BLaER1 (cell line): ENCODE data around the gene CPSF4L.

ENCODE experiments used
- H3K27ac ChIP-seq: shearing (Covaris generic); formaldehyde crosslinking; 2 replicates; pipeline ENCODE4 v1.8.1; 2022
- H3K27me3 ChIP-seq: shearing (Covaris generic); formaldehyde crosslinking; 2 replicates; pipeline ENCODE4 v1.8.1; 2022
- H3K36me3 ChIP-seq: shearing (Covaris generic); formaldehyde crosslinking; 2 replicates; pipeline ENCODE4 v1.8.1; 2022
- H3K4me1 ChIP-seq: shearing (Covaris generic); formaldehyde crosslinking; 2 replicates; pipeline ENCODE4 v1.8.1; 2022
- H3K4me2 ChIP-seq: shearing (Covaris generic); formaldehyde crosslinking; 2 replicates; pipeline ENCODE4 v1.8.1; 2022
- H3K4me3 ChIP-seq: shearing (Covaris generic); formaldehyde crosslinking; 2 replicates; pipeline ENCODE4 v1.8.1; 2022
- H3K9ac ChIP-seq: shearing (Covaris generic); formaldehyde crosslinking; 2 replicates; pipeline ENCODE4 v1.8.1; 2022
- H3K9me3 ChIP-seq: shearing (Covaris generic); formaldehyde crosslinking; 2 replicates; pipeline ENCODE4 v1.8.1; 2022
- H4K20me1 ChIP-seq: shearing (Covaris generic); formaldehyde crosslinking; 2 replicates; pipeline ENCODE4 v1.8.1; 2022
- Cebpa-rat ChIP-seq: shearing (Covaris generic); IDR thresholded peaks from 2 replicates; pipeline ENCODE4 v1.8.1; 2022

Gene CPSF4L

DNA sequence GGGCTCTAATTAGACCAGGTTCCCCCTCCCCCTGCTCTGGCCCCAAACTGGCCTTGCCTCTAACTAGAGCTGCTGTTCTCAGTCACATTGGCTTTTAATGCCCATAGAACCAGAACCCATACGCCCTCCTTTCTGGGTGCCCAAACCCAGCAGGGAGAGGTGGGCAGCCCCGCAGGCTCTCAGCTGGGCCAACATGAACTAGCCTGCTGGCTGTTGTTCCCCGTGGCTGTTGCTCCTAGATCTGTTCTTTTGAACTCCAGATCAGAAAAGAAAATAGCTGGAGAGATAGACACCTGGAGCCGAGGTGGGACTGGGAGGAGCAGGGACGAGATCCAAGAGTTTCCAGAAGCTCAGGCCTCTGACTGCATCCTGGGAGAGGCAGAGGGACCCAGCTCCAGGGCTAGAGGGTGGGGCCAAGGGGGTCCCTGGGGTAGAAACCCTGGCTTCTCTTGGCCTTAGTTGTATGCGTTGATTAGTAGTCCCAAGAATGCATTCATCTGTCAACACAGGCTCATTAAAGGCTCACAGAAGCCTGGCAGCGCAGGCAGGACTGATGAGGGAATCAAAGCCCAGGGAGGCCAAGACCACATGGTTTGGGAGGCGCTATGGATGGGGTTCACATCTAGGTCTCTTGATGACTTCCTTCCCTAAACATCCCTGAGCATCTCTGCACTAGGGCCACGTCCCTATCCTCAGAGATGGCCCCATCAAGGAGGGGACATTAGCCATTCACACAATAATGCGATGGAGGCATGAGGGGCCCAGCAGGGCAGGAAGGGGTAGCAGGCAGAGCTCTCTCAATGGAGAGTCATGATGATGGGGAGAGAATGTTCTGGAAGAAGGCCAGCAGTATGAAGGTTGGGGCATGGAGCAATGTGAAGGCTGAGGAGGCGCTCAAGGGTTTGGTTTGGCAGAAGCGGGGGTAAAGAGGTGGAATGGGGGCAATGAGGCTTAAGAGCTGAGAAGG is 1.3 kb upstream of the CPSF4L start:
- Histone ChIP-seq H3K4me2 (no peak overlapping the region), H3K36me3 (no peaks in the 10 kb centered on the region), H3K9me3 (no peaks in the 10 kb centered on the region), H3K4me3 (no peak overlapping the region), H3K27ac (no peak overlapping the region), H3K4me1 (no peaks in the 10 kb centered on the region), H4K20me1 (no peaks in the 10 kb centered on the region), H3K9ac (no peak overlapping the region), H3K27me3 (no peaks in the 10 kb centered on the region)
- TF ChIP-seq Cebpa-rat: no peak

DNA sequence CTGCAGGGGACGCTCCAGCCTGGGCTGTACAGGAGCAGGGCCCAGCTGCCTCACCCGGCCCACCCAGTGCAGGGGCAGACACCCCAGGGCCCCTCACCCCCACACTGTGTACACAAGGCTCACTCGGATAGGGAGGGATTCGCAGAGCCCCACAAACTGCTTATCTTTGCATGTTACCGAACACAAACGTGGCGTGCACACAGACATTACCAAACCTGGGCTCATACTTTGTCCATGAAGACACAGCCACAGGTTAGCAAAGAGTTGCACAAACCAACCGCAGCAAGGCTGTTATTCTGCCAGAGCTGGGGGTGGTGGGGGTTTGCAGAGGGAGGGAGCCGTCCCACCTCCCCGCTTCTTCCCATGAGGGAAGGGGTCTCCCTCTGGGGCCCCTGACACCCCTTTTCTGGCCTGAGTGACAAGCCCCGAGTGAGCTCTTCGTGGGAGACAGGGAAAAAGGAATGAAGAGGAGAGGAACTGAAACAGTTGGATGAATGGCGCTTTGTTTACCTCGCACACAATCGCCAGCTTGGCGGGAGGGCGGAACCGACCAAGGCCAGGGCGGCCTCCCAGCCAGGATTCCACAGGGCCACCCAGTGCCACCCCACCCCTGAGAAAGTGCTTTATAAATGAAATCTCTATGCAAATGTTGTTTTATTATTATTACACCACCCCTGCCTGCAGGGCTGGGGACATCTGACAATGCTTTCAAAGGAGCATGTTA is 434 bp upstream of the CPSF4L start:
- no peak overlapping the region for H3K4me3 ChIP-seq
- H3K9me3 ChIP-seq: no peaks in the 10 kb centered on the region
- H3K9ac ChIP-seq: no peak overlapping the region
- H3K4me1 ChIP-seq: no peaks in the 10 kb centered on the region
- no peaks in the 10 kb centered on the region for H3K36me3 ChIP-seq
- TF ChIP-seq Cebpa-rat: no peak
- H3K27ac ChIP-seq: no peak overlapping the region
- H3K4me2 ChIP-seq: no peak overlapping the region
- no peaks in the 10 kb centered on the region for H4K20me1 ChIP-seq
- no peaks in the 10 kb centered on the region for H3K27me3 ChIP-seq

DNA sequence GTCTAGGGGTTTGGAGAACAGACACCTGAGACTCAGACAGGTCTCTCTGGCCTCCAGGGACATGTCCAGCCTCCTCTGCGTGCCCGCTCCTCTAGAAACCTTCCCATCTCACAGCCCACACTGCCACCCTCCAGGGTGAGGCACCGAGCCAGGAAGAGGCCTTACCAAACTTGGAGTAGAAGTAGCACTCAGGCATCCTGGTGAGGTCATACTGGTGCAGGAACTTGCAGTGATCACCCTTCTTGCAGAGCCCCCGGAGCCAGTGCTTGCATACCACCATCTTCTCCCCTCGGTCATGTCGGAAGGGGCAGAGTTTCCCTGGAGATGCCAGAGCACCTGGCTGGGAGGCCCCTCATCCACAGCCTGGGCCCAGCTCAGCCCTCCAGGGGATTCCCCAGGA is 4.2 kb downstream of the CPSF4L start:
- Histone ChIP-seq H3K9ac (no peak overlapping the region), H3K27ac (no peak overlapping the region)
- TF ChIP-seq Cebpa-rat: no peak

DNA sequence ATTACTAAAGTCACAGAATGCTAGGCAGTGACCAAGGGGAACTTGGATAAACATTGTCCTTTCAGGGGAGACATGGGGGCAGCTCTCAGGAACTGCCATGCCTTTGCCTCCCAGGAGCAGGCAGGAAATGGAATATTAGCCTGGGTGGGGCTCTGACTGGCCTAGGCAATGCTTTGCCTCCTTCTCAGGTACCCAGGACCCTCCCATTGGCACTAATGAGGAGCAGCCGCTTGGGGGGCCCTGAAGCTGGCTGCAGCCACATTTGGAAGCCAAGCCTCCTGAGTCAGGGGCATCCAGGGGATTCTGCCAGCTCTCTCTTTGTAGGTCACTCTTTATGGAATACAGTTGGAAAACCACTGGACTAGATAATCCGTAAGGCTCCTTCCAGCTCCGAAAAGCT is 5.5 kb downstream of the CPSF4L start:
- no peak for TF ChIP-seq Cebpa-rat
- no peaks in the 10 kb centered on the region for H3K36me3 ChIP-seq
- H3K27me3 ChIP-seq: no peaks in the 10 kb centered on the region
- H3K9ac ChIP-seq: no peak overlapping the region
- H3K27ac ChIP-seq: no peak overlapping the region
- H3K4me2 ChIP-seq: no peak overlapping the region
- H4K20me1 ChIP-seq: no peaks in the 10 kb centered on the region
- H3K4me3 ChIP-seq: no peak overlapping the region
- H3K9me3 ChIP-seq: no peaks in the 10 kb centered on the region
- H3K4me1 ChIP-seq: no peaks in the 10 kb centered on the region

More for the DNA sequence above, 4.2 kb downstream of the CPSF4L start:
- H4K20me1 ChIP-seq: no peaks in the 10 kb centered on the region
- no peaks in the 10 kb centered on the region for H3K27me3 ChIP-seq
- H3K4me3 ChIP-seq: no peak overlapping the region
- no peak overlapping the region for H3K4me2 ChIP-seq
- no peaks in the 10 kb centered on the region for H3K4me1 ChIP-seq
- H3K36me3 ChIP-seq: no peaks in the 10 kb centered on the region
- no peaks in the 10 kb centered on the region for H3K9me3 ChIP-seq

DNA sequence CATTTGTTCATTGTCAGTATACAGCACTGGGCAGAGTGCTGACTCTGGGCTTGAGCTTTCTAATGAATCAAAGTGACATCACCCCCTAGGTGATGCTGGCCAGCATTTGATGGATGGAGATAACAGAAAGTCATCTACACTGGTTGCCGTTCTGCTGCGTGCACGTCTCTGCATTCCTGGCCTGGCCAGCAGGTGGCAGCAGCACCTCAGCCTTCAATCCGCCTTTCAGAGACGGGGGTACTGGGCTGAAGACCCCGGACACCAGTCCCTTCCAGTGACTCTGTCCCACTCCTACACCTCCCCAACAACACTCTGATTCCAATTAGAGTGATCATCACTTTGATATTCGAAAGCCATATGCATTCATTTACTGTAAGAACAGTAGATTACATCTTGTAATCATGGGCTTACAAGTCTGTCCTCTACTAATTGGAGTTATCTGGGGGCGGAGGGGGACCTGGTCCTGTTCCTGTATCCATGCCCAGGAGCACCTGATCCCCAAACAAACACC is 6.0 kb downstream of the CPSF4L start:
- no peaks in the 10 kb centered on the region for H4K20me1 ChIP-seq
- no peak overlapping the region for H3K4me3 ChIP-seq
- H3K4me2 ChIP-seq: no peak overlapping the region
- H3K27ac ChIP-seq: no peak overlapping the region
- H3K4me1 ChIP-seq: no peaks in the 10 kb centered on the region
- TF ChIP-seq Cebpa-rat: no peak
- H3K9ac ChIP-seq: no peak overlapping the region
- no peaks in the 10 kb centered on the region for H3K9me3 ChIP-seq
- H3K36me3 ChIP-seq: no peaks in the 10 kb centered on the region
- H3K27me3 ChIP-seq: no peaks in the 10 kb centered on the region

DNA sequence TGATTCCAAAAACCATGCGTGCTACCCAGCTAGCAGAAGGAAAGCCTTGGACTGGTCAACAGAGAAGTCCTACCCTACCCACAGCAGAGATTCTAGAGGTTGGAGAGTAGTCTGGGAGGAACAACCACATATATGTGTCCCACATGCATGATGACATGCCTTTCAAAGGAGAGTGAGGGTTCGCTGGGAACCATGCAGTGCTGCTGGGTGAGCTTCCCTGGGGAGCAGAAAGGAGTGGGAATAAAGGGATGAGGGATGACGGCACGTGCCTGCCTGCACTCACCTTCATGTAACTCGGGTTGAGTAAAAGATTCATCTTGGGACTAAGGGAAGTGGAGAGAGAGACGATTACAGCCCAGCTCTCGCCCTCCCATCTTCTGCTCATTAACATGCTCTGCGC is 9.8 kb downstream of the CPSF4L start:
- no peak for TF ChIP-seq Cebpa-rat
- H3K36me3 ChIP-seq: peaks cover 25% of the 10 kb centered on the region
- H3K4me3 ChIP-seq: no peak overlapping the region
- H3K27ac ChIP-seq: no peak overlapping the region
- no peak overlapping the region for H3K9ac ChIP-seq
- no peaks in the 10 kb centered on the region for H4K20me1 ChIP-seq
- H3K4me1 ChIP-seq: no peaks in the 10 kb centered on the region
- no peaks in the 10 kb centered on the region for H3K27me3 ChIP-seq
- no peaks in the 10 kb centered on the region for H3K9me3 ChIP-seq
- H3K4me2 ChIP-seq: no peak overlapping the region

DNA sequence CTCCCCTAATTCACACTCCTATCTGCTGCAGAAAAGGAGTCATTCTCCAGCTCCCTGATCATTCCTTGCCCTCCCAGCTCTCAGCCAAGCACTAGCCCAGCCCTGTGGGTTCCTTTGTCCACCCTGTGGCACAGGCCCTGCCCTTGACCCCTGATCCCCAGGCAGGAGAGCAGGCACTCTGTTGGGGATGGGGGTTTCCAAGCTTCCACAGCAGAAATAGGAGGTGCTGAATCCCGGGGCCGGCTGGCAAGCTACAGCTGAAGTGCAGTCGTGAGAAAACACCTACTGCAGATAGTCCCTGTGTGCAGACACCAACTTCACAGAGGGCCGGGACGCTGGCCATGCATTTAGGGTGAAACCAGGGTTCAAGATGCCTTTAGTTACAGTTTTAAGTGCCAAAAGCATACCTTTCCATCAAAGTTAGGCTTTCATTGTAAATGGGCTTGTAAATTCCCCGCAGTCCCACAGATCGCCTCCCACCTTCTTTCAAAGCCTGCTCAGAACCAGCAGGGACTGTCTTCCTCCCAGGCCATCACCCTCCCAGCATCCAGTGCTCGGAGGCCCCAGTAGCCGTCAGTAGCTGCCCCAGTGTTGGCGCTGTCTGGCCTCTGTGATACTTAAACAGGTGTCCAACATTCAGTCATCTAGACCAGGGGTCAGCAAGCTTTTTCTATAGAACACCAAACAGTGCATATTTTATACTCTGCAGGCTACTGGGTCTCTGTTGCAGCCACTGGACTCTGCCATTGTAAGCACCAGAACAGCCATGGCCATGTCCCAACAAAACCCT is 10.6 kb downstream of the CPSF4L start:
- Histone ChIP-seq H3K4me1 (no peaks in the 10 kb centered on the region), H3K9me3 (no peaks in the 10 kb centered on the region), H3K4me2 (no peak overlapping the region), H3K36me3 (peaks cover 33% of the 10 kb centered on the region), H3K27me3 (no peaks in the 10 kb centered on the region), H4K20me1 (no peaks in the 10 kb centered on the region), H3K27ac (no peak overlapping the region), H3K4me3 (no peak overlapping the region), H3K9ac (no peak overlapping the region)
- TF ChIP-seq Cebpa-rat: no peak

DNA sequence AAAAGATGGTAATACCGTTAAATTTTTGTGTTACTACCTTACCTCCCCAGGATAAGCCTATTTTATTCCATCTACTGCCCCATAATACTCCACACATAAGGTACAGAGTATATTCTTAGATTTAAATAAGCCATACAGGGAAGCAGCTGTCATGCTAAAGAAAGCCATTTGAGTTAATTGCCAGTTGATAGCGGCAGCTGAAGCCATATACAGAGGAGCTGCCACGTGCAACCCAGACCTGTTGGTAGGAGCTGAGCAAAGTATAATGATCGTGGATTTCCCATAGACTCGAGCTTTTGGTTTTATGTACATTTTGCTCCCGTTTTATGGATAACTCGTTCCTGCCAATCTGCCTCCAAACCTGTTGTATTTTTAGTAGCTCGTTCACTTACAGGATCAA is 12.0 kb downstream of the CPSF4L start:
- Histone ChIP-seq H3K27me3 (no peaks in the 10 kb centered on the region), H3K9me3 (no peaks in the 10 kb centered on the region), H3K9ac (no peak overlapping the region), H3K4me2 (no peak overlapping the region), H3K4me1 (no peaks in the 10 kb centered on the region), H3K27ac (no peak overlapping the region), H4K20me1 (no peaks in the 10 kb centered on the region), H3K4me3 (no peak overlapping the region), H3K36me3 (peaks cover 47% of the 10 kb centered on the region)
- no peak for TF ChIP-seq Cebpa-rat

DNA sequence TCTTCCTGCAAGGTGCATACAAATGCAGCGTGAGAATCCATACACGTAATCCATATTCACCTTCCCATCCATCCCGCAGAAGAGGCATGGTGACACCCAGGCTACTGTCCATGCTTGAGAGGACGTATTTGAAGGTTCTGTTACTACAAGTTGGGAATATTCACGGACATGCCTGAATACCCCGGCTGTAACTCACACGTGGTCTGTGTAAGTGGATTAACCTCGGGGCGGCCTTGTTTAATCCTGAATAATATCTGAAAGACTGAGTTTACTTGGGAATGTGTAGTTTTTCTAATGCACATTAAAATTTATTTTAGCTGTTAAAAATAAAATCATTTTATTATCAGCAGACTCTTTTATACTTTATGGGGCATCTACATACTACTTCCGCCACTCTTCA is 13.1 kb downstream of the CPSF4L start:
- Histone ChIP-seq H3K27me3 (no peaks in the 10 kb centered on the region), H3K9ac (no peak overlapping the region), H3K9me3 (no peaks in the 10 kb centered on the region), H3K27ac (no peak overlapping the region), H3K4me2 (no peak overlapping the region), H3K4me3 (no peak overlapping the region), H3K4me1 (no peaks in the 10 kb centered on the region), H3K36me3 (peaks cover 59% of the 10 kb centered on the region), H4K20me1 (no peaks in the 10 kb centered on the region)
- no peak for TF ChIP-seq Cebpa-rat

DNA sequence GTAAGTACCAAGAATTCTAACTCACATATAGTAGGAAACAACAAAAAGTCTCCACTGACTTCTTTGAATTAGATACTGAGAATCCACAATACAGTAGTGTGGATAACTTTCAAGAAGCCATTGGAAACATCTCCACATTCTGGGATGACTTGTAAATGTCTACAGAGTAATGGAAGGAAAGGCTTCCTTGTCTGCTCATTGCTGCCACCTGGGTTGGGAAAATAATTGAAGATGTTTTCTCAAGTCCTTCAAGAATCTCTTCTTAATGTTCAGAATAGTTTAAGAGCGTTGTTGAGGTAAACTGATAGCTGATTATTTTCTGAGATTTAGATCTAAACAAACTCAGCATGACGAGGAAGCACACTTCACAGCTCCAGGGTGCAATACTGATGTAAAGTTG is 14.0 kb downstream of the CPSF4L start:
- H4K20me1 ChIP-seq: no peaks in the 10 kb centered on the region
- no peak overlapping the region for H3K4me3 ChIP-seq
- no peak overlapping the region for H3K27ac ChIP-seq
- H3K4me2 ChIP-seq: no peak overlapping the region
- TF ChIP-seq Cebpa-rat: no peak
- no peaks in the 10 kb centered on the region for H3K27me3 ChIP-seq
- no peak overlapping the region for H3K9ac ChIP-seq
- no peaks in the 10 kb centered on the region for H3K9me3 ChIP-seq
- H3K4me1 ChIP-seq: no peaks in the 10 kb centered on the region
- peaks cover 67% of the 10 kb centered on the region for H3K36me3 ChIP-seq
